Upper lobe of left lung (tissue), 4 donors: ENCODE data around the gene PGM1.

Source experiments
- POLR2A ChIP-seq, 4 donors: fragments of 450-650 bp; IDR thresholded peaks; one replicate each; pipeline ENCODE4 v1.5.1; 2016 to 2017; ENCODE audit warnings: antibody characterized with exemption in 4 of 4, mild to moderate bottlenecking in 2 of 4
- POLR2AphosphoS5 ChIP-seq, 2 donors: sonication (generic); formaldehyde crosslinking; IDR thresholded peaks; one replicate each; pipeline ENCODE4 v1.5.1; 2017; ENCODE audit warnings: antibody characterized with exemption in 2 of 2
- TF ChIP-seq, protein P1 (sequence below), 6 experiments: fragments of 450-650 bp in 4 of 6; fragments of 200-600 bp in 2 of 6; sonication (generic) in 2 of 6; IDR thresholded peaks; one replicate each; pipeline ENCODE4 v1.5.1; 2016 to 2019; ENCODE audit warnings: antibody characterized with exemption in 6 of 6

DNA sequence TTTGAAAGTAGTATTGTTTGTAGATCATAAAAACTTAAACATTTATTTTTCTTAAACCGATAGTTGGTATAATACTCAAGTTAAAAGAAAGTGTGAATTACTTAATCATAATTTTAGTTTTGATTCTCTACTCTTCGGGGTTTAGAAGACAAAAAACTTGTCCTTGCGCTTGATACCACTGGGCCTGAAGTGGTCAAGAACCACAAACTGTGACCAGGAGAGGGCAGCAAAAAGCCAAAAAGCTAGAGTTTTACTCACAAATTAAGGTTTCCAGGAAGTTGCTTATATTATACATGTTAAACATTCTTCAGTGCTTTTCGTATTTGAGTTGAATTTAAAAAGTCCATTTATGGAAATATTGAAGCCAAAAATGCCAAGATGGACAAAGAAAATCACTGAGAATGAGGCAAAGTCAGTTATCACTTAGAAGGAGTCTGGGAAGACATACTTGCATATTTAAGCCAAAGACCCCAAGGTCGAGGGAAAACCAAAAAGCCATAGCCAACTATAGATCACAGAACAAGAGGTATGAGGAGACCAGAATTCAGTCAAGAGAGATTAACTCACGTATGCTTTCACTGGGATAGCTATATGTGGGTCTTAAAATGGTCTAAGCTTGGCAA lies 35.7 kb upstream of the PGM1 start:
- TF ChIP-seq, protein P1, sequence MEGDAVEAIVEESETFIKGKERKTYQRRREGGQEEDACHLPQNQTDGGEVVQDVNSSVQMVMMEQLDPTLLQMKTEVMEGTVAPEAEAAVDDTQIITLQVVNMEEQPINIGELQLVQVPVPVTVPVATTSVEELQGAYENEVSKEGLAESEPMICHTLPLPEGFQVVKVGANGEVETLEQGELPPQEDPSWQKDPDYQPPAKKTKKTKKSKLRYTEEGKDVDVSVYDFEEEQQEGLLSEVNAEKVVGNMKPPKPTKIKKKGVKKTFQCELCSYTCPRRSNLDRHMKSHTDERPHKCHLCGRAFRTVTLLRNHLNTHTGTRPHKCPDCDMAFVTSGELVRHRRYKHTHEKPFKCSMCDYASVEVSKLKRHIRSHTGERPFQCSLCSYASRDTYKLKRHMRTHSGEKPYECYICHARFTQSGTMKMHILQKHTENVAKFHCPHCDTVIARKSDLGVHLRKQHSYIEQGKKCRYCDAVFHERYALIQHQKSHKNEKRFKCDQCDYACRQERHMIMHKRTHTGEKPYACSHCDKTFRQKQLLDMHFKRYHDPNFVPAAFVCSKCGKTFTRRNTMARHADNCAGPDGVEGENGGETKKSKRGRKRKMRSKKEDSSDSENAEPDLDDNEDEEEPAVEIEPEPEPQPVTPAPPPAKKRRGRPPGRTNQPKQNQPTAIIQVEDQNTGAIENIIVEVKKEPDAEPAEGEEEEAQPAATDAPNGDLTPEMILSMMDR (IDR thresholded peaks at IDR 0.05), result peak in 2 of 6 experiments; percentile 19 to 38
- TF ChIP-seq POLR2A (IDR thresholded peaks at IDR 0.05) (no peak), POLR2AphosphoS5 (IDR thresholded peaks at IDR 0.05) (no peak)
